GM21360 (cell line): ENCODE measurements around the gene GSG1L.
"Not testable (repeated sequence)": the region's sequence is repeated elsewhere in the genome, so short reads cannot be mapped to it uniquely, and the experiment has no call there.

Experiments used
- ATAC-seq: cut with Tn5 transposase; IDR thresholded peaks from one replicate; pipeline ENCODE4 v1.9.1; 2021; ENCODE audit warnings: mild to moderate bottlenecking, moderate library complexity; ENCODE audit not compliant: unreplicated experiment

Gene GSG1L

GRCh38 chr16:27985981-27986380 is 77.5 kb downstream of the GSG1L start:
- ATAC-seq = no peak

- ATAC-seq = no peak
Measured at GRCh38 chr16:27984121-27984520, 79.4 kb downstream of the GSG1L start.

- no peak for ATAC-seq
Measured at GRCh38 chr16:27983244-27983643, 80.3 kb downstream of the GSG1L start.

- no peak for ATAC-seq
Measured at GRCh38 chr16:27982184-27982583, 81.3 kb downstream of the GSG1L start.

DNA sequence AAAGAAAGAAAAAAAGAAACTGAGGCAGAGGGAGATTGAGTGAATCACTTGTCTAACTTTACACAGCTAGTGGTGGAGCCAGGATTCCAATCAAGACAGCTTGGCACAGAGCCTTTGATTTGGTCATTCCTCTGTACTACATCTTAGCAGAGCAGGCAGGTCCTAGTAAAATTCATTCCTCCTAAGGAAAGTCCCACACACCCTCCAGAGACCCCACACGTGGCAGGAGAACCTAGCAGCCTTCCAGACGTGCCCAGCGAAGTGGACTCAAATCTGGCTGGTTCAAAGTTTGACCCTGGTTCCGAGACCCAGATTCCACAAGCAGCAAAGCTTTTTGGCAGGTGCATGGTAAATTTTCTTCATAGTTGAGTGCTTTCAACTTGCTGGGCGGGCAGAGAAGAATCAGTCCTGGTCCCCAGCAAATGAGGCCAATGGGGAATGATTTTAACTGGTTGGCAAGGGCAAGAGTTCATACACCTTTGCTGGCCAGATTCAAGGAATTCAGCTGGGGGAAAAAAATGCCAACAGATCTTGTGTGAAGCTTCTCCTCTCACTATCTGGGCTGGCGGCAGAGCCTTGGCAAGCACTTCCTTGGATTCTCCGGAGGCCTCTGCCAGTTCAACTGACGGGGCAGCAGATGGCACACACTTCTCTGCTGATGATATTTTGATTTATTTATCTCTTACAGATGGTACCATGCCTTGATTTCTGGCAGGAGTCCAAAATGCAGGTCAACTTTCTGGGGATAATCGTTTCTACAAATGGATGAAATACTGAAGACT is 82.4 kb downstream of the GSG1L start:
- ATAC-seq = no peak

GRCh38 chr16:27980076-27980775 is 83.3 kb downstream of the GSG1L start:
- ATAC-seq = no peak

- ATAC-seq = not testable (repeated sequence)
Measured at GRCh38 chr16:27979668-27980067, 83.8 kb downstream of the GSG1L start.

DNA sequence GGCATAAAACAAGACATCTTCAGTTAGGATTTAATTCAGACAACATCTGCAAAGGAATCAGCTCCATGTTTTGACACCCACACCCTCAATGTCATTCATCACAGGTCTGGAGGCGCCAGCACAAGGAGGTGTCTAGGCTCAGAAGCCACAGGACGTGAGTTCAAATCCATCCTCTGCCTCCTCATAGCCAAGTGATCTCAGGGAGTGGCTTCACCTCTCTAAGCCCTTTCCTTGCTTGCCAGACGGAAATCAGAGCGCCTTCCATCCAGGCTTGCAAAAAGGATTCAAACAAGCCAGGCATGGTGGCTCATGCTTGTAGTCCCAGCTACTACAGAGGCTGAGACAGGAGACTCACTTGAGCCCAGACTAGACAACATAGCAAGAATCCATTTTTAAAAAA is 84.6 kb downstream of the GSG1L start:
- no peak for ATAC-seq

DNA sequence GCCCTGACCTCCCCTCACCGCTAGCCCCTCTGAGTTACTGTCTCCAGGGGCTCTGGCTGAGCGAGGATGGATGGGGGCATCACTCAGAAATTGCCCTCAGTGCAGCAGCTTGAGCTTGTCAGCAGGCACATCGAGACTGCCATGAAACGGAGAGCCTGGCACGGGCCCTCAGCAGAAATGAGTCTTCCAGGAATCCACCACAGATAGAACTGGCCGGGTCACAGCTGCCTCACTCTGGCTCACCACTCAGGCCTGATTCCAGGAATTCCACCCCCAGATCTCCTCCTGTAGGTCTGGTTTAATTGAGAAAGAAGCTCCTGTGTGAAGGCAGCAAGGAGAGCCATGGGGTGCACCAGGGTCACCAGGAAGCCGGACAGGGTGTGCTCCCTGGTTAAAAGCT is 85.5 kb downstream of the GSG1L start:
- ATAC-seq = no peak

GRCh38 chr16:27976990-27977389 is 86.5 kb downstream of the GSG1L start:
- no peak for ATAC-seq

GRCh38 chr16:27974896-27975540 is 88.5 kb downstream of the GSG1L start:
- no peak for ATAC-seq

DNA sequence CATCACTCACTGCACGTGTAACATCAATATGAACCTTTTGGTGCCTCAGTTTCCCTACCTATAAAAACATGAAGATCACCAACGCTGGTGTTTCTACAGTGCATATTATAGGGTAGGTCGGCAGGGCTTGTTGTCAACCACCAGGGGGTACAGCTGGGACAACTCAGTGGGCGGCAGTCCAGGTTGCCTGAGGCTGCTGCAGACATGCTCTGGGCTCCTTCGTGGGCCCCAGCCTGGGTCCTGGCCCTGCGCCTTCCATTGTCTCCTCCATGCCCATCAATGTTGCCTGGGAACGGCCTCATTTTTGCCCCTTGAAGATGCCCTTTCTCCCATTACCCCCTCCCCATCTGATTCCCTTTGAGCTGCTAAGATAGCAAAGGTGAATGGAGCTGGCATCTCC is 89.8 kb downstream of the GSG1L start:
- no peak for ATAC-seq

DNA sequence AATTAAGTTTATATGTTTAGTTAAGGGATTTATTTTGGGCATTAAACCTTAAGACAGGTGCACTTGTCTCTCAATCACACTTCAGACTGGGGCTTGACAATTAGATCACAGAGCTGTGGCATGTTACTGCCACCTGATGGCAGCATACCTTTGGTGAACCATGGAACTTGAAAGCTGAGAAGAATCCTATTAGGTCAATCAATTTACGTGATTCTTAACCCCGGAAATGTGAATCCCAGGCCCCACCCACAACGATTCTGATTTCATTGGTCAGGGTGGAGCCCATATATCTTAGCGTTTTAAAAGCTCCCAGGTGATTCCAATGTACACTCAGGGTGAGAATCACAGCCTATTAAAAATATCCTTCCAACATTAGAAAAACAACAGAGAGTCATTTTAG is 91.0 kb downstream of the GSG1L start:
- ATAC-seq = no peak

- ATAC-seq = no peak
Measured at GRCh38 chr16:27969574-27969973, 93.9 kb downstream of the GSG1L start.

- no peak for ATAC-seq
Measured at GRCh38 chr16:27967169-27967568, 96.3 kb downstream of the GSG1L start.

GRCh38 chr16:27966756-27967155 is 96.8 kb downstream of the GSG1L start:
- no peak for ATAC-seq

GRCh38 chr16:27965801-27966200 is 97.7 kb downstream of the GSG1L start:
- ATAC-seq = no peak

- no peak for ATAC-seq
Measured at GRCh38 chr16:27963471-27963965, 100.0 kb downstream of the GSG1L start.

DNA sequence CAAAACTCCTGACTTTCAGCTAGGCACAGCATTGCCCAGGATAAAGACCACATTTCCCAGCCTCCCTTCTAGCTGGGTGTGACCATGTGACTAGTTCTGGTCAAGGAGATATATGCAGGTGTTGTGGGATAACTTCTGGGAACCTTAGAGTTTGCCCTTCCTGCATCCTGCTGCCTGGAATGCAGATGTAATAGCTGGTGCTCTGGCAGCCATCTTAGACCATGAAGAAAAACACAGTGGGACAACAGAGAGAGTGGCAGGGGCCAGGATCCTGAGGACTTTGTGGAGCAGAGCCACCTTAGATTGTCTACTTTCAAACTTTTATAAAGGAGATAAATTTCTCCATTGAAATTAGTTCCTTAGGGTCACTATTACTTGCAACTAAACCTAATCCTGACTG is 101.3 kb downstream of the GSG1L start:
- no peak for ATAC-seq

GRCh38 chr16:27961296-27961620 is 102.3 kb downstream of the GSG1L start:
- ATAC-seq = no peak

- ATAC-seq = no peak
Measured at GRCh38 chr16:27960619-27961295, 102.8 kb downstream of the GSG1L start.
